CD1c-positive myeloid dendritic cell (primary cell): ENCODE results near the gene CIB2.
A peak's percentile ranks its signal among the peaks of the same experiment; 100 is the strongest.

Experiments
- DNase-seq: peaks from one replicate; pipeline ENCODE4 v3.0.0-alpha.2; 2016; ENCODE audit errors: extremely low spot score

CIB2 gene

DNA sequence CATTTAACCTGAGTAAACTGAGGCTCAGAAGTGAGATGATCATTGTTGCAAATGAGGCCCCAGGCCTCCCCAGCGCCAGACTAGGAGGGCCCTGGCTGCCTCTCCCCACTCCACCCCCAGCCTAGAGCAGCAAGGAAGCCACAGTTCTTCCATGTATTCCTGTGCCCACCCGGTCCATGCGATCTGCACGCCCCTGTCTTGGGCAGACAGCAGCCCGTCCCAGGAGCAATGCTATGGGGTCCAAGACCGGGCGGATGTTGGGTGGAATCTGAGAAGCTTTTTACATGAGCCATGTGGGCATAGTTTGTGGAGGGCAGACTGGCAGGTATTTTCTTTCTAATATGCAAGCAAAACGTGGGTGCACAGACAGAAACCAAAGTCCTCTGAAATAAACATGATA, 23.8 kb downstream of the CIB2 start:
- DNase-seq = no peak

DNA sequence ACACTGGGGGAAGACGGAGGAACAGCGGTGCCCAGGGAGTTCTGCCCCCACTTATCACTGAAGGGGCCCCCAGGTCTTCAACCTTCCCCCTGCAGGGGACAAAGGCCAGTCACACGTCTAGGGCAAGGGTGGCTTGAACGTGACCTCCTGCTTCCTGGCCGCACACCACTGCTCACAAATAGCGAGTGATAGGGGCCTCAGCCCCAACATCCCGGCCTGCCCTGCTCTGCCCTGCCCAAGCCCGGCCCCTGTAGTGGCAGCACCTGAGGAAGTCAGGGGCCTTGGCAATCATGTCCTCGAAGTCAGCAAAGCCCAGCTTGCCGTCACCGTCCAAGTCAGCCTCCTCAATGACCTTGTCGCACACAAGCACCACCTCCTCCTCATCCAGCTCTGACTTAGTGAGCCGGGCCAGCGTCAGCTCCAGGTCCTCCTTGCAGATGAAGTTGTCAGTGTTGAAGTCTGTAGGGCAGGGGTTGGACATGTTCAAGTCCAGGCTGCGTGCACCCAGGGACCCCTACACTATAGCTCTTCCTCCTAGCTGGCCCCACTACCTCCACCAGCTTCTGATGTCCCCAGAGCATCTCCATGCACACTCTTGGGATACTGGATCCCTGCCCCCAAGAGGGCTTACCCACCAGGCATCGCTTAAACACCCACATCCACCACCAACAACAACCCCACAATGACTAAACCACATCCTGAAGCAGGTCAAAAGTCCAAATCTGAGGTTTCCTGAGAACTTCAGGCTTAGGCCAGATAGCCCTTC, 25.6 kb downstream of the CIB2 start:
- peak; percentile 35 for DNase-seq

DNA sequence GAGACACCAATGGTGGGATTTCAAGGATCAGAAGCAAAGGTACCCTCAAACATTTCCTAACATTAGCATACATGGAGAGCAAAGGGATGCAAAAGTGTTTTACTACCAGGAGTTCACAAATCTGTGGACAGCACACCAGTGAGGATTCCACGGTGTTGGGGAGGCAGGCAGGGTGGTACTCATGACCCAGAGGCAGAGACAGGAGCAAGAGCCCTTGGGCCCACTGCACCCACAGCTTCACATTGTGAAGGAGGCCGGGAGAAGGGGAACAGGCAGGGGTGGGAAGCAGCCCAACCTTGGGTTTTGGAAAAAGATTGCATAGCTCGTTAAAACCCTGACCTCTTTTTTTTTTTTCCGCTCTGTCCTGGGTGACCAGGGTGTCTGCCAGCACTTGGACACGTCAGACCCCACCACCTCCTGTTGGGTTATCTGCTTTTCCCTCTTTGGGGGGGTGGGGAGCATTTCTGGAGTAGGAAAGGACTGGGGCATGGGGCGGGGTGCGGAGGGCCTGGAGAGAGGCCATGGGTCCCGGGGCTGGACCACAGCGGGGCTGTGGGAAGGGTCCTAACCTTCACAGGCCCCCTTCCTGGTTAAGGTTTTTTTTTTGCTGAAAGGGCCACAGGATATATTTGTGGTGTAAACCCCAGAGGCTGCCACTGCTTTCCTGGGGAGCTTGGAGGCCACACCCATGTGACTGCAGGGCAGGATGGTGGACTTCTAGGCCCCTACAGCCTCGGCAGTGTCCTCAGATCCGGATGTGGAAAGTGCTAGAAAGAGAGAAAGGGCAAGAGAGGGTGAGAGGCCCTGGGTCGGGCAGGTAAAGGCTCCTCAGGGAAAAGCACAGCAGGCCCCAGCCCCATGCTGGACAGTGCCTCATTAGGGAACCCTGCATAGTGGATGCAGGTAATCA, 26.4 kb downstream of the CIB2 start:
- DNase-seq = no peak

DNA sequence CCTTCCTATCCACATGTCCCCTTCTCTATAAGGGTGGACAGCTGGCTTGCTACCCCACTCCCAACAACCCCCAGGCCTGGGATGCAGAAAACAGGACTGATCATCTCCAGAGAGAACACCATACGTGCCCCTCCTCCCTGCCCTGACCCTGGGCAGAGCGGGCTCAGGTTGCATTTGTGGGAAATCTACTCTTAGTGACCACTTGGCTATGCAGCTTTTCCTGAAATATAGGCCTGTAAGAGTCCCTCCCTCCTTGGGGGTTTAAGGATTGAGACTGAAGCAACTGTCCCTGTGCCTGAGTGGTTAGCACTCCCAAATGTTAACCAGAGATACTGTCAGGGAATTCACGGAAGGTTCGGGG, 27.1 kb downstream of the CIB2 start:
- no peak for DNase-seq

DNA sequence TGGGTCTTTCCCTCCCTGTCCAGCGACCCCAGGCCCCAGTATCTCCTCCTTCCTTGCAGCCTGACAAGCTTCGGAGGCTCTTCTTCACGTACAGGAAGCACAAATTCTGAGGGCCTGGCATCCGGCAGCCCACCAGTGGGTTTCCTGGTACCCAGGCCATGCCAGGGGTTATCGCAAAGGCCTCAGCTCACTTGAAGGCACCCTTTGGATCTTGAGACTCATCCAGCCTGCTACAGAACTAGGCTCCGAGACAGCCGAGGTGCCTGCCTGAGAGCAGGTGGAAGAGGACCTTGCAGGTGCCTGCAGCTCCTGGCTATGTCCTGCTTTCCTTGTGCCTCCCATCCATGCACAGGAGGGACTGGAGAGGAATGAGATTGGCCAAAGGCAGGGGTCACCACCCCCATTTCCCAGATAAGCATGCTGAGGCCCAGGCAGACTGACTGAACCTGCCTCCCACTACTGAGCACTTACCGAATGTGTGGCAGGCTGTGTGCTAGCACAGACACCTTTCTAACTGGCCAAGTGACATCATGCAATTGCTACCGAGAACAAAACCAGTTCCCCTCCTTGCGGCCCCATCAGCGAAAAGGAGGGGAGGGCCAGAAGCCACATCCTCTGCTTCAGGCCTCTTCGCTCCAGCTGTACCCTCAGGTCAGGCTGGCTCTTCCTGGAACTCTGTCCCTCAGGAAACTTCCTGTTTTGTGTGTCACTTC, 27.7 kb downstream of the CIB2 start:
- peak; percentile 77 for DNase-seq

DNA sequence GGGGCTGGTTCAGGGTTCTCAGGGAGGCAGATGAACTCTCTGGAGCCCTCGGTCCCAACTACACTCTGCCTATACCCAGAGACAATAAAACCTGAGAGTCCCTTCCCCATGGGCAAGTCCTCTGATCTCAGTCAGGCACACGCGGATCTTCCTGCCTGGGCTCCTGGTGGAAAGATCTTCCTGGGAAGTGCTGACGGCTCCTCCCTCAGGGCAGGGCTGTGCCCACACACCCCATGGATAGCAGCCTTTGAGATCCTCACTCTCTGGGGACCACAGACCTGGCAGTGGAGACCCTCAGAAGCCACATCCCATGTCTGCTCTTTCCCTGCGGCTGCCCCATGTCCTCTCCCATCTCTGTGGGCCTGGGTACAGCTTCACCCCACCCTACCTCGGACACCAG, 28.5 kb downstream of the CIB2 start:
- no peak for DNase-seq

DNA sequence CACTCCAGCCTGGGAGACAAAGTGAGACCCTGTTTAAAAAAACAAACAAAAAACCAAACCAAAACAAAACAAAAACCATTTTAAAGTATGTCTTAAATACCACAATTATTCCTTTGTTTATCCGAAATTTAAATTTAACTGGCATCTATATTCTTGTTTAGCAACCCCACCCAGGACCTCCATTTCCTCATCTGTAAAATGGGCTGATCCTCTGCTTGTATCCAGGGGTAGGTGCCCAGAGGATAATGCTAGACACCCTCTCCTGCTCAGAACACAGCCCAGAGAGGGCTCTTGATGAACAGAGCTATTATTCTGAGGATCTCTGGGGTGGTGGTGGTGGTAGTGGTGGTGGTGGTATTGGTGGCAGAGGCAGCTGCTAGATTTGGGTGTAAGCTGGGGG, 29.0 kb downstream of the CIB2 start:
- DNase-seq = no peak

DNA sequence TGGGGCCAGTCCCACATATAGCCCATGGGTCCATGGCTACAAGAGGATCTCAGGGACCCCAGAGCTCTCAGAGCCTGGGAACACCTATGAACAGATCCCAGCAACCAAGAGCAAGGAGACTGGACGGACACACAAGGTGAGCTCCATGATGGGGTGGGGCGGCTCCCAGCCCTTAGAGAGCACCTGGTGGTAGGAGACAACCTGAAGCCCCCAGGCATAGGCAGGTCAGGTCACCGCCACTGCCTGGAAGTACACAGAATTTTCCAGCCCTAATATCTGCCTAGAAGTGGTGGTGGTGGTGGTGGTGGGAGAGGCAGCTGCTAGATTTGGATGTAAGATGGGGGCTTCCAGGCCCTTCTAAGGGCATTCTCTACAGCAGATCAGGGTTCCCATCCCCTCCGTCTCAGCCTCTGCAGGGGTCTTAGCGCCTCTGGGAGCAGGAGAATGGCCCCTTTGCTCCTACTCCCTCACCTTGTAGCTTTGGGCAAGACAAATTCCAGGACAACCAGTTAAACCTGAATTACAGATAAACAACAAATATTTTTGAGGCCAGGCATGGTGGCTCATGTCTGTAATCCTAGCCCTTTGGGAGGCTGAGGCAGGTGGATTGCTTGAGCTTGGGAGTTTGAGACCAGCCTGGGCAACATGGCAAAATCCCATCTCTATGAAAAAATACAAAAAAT, 29.7 kb downstream of the CIB2 start:
- no peak for DNase-seq

DNA sequence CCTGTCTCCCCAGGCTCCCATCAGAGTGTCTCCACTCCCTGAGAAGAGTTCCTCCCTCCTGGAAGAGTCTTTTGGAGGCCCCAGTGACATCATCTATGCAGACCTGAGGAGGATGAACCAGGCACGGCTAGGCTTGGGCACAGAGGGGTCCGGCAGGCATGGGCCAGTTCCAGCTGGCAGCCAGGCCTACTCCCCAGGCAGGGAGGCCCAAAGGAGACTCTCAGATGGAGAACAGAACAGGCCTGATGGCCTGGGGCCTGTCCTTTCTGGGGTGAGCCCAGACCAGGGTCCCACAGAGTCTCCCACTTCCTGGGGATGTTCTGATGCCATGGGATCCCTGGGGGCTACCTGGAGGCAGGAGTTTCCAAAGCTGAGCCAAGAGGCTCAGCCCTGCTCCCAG, 30.4 kb downstream of the CIB2 start:
- no peak for DNase-seq

DNA sequence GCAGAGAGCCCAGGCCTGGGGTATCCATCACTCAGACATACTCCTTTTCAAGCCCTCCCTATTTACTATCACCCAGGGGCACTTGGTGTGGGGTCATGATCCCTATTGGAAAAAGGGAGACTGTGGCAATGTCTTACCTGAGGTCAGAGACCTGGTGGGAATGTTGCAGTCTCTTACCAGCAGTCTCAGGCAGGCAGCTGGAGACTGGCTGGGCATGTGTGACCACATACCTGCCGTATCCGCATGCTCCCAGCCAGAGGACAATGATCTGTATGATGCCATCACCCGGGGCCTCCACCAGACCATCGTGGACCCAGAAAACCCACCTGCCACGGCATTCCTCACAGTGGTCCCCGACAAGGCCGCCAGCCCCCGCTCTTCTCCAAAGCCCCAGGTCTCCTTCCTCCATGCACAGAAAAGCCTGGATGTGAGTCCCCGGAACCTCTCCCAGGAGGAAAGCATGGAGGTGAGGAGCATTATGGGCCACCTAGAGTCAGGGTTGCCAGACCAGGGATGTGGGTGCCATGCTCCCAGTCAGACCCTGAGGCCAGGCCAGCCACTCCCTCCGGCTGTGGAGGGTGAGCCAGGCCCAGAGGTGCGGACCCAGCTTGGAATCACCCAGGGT, 33.0 kb downstream of the CIB2 start:
- no peak for DNase-seq

DNA sequence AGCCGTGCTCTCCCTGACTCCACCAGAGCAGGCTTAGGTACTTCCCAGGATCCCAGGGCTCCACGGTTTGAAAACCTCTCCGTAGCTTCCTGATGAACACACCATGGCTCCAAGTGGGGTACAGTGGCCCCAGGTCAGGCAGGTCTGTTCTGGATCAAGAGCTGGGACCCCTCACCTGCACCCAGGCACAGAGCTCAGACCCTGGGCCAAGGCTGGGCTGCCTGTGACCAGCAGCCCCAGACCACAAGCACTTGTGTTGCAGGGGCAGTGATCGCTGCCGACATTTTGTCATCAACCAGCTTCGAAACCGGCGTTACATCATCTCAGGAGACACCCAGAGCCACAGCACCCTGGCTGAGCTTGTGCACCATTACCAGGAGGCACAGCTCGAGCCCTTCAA, 33.6 kb downstream of the CIB2 start:
- no peak for DNase-seq

DNA sequence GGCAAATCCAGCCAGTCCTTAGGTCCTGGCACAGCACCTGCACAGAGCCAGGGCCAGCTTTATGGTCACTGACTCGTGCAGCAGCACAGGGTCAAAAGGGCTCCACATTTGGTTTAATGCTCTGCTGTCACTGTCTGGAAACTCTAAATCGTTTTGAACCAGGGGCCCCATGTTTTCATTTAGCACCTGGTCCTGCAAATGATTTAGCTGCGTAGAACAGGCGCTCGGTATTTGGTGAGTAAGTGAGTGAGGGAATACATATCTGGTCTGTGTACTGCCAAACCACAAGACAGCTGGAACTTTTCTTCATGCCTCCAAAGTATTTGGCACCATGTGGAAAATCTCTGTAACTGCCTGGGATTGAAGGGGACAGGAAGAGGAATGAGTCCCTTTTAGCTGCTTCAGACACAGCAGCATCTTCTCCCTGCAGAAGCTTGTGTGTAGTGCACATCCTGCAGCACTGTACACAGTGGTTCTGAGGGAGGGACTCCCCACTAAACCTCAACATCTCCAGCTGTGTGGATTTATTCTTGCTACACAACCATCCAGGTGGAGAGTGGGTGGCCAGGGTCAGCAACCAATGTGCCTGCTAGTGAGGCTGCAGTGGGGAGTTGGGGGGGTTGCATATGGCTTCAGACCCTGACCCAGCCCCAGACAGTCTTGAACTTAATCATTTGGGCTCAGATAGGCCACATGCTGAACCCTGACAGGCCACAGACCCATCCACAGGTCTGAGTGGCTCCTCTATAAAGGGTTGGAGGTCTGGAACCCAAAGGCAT, 37.8 kb downstream of the CIB2 start:
- no peak for DNase-seq

DNA sequence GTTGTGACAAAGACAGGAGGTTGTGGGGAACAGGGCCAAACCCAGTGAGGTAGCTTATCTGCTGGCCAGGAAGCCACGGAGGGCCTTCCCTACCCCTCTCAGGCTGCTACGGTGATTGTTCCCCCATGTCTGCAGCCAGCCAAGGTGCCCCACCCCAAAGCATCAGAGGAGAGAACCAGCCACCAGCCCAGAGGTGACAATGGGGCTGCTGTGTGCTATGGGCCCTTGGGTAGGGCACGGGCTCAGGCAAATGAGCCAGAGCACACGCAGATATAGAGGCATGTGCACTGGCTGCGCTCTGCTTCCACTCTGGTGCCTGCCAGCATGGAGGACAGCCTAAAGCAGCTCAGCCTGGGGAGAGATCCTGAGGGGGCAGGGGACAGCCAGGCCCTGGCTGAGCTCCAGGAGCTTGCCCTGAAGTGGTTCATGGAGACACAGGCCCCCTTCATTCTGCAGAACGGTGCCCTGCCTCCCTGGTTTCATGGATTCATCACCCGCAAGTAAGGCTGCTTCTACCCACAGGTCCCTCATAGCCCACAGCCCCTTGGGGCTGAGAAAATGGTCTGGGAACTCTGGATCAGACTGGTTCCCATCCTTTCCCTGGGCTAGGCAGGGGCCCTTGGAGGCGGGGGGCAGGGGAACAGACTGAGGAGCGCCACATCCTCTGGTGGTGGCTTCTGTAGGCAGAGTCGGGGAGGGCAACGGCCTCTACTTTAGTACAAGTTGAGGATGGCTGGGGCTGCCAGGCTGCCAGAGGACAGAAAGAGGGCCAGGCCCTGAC, 38.8 kb downstream of the CIB2 start, which contains the start of gene SH2D7:
SH2D7 (plus strand) TSS at position 301 of the 781 bp plus-strand sequence; CDS start at position 325, 24 bp downstream.
- DNase-seq = no peak

DNA sequence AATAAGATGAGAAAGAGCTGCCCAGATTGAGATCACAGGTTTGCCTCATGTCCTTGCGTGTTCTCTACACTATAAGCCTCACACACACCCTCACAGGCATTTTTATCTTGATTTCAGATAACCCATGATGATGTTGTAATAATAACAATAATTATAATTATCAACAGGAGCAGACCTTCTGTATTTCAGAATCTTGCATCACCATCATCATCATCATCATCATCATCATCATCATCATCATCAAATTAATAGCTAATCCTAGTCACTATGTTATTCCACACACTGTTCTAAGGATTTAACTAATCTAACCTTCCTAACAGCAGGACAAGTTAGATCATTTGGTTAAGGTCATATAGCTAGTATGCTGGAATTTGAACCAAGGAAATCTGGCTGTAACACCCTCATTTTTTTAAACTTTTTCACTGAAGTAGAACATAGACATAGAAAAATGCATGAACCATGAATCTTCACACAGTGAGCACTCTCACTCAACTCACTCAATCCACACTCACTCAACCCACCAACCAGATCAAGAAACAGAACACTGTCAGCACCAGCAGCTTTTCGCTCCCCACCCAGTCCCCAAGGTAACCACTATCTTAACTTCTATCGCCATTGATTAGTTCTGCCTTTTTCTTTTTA, 40.7 kb downstream of the CIB2 start:
- DNase-seq = no peak

DNA sequence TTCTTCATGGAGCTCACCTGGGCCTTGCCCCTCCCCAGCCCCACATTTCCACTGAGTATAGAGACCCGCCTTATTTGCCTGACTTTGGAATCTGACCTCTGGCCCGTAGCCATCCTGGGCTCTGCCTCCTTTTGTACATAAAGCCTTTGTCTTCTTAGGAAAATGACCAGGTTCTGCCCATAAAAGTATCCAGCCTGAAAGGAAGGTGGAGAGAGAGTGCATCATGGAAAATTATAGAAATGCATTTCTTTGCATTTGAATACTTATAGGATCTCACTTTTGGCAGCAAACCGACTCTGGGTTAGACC, 42.5 kb downstream of the CIB2 start:
- DNase-seq = no peak

DNA sequence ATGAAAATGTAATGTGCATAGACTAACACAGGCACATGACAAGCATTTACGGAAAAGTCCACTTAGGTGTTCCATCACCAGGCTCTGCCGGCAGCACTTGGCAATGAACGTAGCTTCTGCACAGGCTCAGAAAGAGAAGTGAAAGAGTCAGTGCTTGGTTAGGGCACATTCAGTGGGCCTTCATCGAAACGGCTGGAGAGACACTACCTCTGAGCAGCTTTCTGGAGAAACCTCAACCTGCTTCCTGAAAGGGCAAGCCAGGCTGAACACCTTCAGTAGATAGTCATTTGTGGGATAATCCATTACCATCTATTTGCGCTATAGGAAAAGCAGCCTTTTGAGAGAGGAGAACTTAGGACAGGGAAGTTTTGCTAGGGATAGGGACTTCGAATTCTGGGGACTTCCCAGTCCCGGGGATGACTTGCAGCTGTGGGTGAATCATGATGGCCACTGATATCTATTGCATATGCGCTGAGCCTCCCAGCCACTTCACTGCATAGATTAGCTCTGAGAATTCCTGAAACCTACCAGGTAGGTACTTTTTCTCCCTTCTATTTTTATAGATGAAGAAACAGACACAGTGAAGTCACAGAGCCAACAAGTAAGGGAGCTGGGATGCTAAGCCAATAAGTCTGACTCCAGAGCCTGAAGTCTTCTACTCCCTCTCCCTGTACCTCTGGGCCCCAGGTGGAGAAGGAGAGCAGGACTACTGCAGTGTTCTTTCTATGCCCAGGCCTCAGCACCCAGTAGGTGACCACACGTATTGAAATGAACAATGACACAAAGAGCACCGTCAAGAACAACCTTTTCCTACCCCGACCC, 43.1 kb downstream of the CIB2 start:
- DNase-seq = peak; percentile 79

DNA sequence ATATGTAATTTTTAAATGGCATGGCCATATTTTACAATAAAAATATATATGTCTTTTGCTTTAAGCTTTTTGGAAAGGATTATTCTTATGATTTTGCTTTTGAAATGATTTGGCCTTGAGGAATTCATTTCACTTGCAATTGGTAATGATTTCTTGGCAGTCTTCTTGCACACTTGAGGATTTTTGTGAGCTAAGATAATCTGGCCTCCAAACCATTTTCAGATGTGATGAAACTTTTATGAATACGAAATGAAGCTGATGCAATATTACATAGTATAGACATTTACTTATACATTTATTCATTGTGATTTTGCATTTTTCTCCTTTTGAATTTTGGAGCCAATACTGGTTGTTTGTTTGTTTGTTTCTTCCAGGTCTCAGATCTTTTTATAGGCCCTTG, 45.3 kb downstream of the CIB2 start:
- DNase-seq = no peak

DNA sequence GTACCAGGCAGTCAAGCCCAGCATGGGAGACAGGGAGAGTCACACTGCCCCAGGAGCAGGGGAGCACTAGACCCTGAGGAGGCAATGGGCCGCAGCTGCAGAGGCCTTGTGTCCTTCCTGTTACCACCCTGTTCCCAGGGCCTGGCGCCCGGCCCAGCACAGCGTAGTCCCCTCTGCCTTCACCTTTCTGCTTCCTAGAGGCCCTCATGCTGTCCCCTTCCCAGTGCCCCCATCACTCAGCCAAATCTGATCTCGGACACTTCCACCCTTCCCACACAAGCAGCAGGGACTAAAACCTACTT, 46.8 kb downstream of the CIB2 start:
- no peak for DNase-seq
